ENCODE data around the gene CNTNAP5. TPM values are rescaled to one million over a fixed set of nuclear protein-coding genes. Genes with fewer than 3 reads are reported as not detected.

The CNTNAP5 gene
- total RNA-seq, 1 experiment from 2014 or later = not detected

DNA sequence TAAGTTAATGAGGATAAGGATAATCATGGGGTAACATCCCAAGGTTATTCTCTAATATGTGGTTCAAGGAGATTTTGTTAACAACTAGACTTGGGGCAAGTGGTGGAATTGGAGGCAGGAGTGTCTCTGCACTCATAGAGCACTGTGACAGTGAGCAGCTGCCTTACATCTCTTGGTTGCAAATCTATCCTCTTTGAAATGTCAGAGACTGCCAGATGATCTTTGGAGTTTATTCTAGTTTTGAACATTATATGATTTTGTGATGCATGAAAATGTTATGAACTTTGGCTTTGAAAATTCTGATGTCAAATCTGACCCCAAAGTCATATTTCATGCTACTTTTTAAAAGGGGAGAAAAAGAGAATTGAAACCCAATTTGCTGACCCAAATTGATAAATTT, 861.1 kb downstream of the CNTNAP5 start:
- H3K36me3 ChIP-seq (ENCODE audit: control insufficient read depth, insufficient read depth, low read length) = no peaks in the 10 kb centered on the region
- ChIA-PET CTCF (no interaction called here), POLR2A (no interaction called here)
- no TSS peak for BruUV-seq (replicated peaks)
- H3K27ac ChIP-seq (ENCODE audit: low read length) = no peak overlapping the region
- in situ Hi-C loops (cut with HindIII; ENCODE audit: low pct_unique_long_range_greater_than_20kb, low sequenced_read_pairs) (no loop called here), intact Hi-C loops (cut with micrococcal nuclease; ENCODE audit: unreplicated experiment) (no loop called here)
- no peak for ATAC-seq
- H3K4me1 ChIP-seq (ENCODE audit: control insufficient read depth, insufficient read depth, low read length) = no peaks in the 10 kb centered on the region
- 0 out of 2 replicates have a peak, but pooled peaks cover 5% of the 10 kb centered on the region for H3K9me3 ChIP-seq (ENCODE audit: control insufficient read depth, insufficient read depth, low read depth, low read length)
- no peak for DNase-seq (ENCODE audit: low read depth, low spot score)
- TF ChIP-seq POLR2AphosphoS5 (IDR thresholded peaks at IDR 0.05; ENCODE audit: low read depth, low read length) (no peak), SIN3A (IDR thresholded peaks at IDR 0.05; ENCODE audit: borderline replicate concordance, insufficient read depth, low read depth, low read length) (no peak), TCF7L2 (IDR thresholded peaks at IDR 0.05; ENCODE audit: low read depth, low read length) (no peak)
- TF ChIP-seq, protein P1, sequence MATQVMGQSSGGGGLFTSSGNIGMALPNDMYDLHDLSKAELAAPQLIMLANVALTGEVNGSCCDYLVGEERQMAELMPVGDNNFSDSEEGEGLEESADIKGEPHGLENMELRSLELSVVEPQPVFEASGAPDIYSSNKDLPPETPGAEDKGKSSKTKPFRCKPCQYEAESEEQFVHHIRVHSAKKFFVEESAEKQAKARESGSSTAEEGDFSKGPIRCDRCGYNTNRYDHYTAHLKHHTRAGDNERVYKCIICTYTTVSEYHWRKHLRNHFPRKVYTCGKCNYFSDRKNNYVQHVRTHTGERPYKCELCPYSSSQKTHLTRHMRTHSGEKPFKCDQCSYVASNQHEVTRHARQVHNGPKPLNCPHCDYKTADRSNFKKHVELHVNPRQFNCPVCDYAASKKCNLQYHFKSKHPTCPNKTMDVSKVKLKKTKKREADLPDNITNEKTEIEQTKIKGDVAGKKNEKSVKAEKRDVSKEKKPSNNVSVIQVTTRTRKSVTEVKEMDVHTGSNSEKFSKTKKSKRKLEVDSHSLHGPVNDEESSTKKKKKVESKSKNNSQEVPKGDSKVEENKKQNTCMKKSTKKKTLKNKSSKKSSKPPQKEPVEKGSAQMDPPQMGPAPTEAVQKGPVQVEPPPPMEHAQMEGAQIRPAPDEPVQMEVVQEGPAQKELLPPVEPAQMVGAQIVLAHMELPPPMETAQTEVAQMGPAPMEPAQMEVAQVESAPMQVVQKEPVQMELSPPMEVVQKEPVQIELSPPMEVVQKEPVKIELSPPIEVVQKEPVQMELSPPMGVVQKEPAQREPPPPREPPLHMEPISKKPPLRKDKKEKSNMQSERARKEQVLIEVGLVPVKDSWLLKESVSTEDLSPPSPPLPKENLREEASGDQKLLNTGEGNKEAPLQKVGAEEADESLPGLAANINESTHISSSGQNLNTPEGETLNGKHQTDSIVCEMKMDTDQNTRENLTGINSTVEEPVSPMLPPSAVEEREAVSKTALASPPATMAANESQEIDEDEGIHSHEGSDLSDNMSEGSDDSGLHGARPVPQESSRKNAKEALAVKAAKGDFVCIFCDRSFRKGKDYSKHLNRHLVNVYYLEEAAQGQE (IDR thresholded peaks at IDR 0.05; ENCODE audit: insufficient read depth in 1 of 2, low read depth in 2 of 2, low read length in 1 of 2) = no peak
- TF ChIP-seq, protein P2, sequence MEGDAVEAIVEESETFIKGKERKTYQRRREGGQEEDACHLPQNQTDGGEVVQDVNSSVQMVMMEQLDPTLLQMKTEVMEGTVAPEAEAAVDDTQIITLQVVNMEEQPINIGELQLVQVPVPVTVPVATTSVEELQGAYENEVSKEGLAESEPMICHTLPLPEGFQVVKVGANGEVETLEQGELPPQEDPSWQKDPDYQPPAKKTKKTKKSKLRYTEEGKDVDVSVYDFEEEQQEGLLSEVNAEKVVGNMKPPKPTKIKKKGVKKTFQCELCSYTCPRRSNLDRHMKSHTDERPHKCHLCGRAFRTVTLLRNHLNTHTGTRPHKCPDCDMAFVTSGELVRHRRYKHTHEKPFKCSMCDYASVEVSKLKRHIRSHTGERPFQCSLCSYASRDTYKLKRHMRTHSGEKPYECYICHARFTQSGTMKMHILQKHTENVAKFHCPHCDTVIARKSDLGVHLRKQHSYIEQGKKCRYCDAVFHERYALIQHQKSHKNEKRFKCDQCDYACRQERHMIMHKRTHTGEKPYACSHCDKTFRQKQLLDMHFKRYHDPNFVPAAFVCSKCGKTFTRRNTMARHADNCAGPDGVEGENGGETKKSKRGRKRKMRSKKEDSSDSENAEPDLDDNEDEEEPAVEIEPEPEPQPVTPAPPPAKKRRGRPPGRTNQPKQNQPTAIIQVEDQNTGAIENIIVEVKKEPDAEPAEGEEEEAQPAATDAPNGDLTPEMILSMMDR (IDR thresholded peaks at IDR 0.05) = no peak
- H3K27me3 ChIP-seq (ENCODE audit: control insufficient read depth, insufficient read depth, low read length) = no peaks in the 10 kb centered on the region
- no peak overlapping the region for H3K4me3 ChIP-seq (ENCODE audit: low read depth in 2 of 2, low read length in 2 of 2)

DNA sequence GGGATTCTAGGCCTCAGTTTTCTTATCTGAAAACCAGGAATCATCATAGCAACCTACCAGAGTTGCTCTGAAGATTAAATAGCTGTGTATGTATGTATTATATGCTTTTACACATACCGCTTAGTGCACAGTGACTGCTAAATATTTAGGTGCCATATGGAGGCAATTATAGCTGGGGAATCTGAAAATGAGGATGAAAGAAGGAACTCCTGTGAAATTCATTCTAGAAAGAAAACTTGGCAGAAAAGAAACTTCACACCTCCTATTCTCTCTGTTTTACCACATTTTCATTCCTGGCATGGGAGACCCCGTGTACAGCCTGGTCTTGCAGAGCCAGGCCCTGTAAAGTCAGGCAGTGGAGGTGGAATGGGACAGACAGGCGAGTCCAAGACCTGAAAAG, 862.4 kb downstream of the CNTNAP5 start:
- intact Hi-C loops (cut with micrococcal nuclease; ENCODE audit: unreplicated experiment) (no loop called here), in situ Hi-C loops (cut with HindIII; ENCODE audit: low pct_unique_long_range_greater_than_20kb, low sequenced_read_pairs) (no loop called here)
- BruUV-seq (replicated peaks) = no TSS peak
- ATAC-seq (no peak), DNase-seq (ENCODE audit: low read depth, low spot score) (no peak)
- Histone ChIP-seq H3K27ac (ENCODE audit: low read length) (no peak overlapping the region), H3K4me1 (ENCODE audit: control insufficient read depth, insufficient read depth, low read length) (no peaks in the 10 kb centered on the region), H3K36me3 (ENCODE audit: control insufficient read depth, insufficient read depth, low read length) (no peaks in the 10 kb centered on the region), H3K27me3 (ENCODE audit: control insufficient read depth, insufficient read depth, low read length) (no peaks in the 10 kb centered on the region), H3K9me3 (ENCODE audit: control insufficient read depth, insufficient read depth, low read depth, low read length) (0 out of 2 replicates have a peak, but pooled peaks cover 5% of the 10 kb centered on the region), H3K4me3 (ENCODE audit: low read depth in 2 of 2, low read length in 2 of 2) (no peak overlapping the region)
- CTCF ChIA-PET = no interaction called here
- POLR2A ChIA-PET = no interaction called here
- TF ChIP-seq SIN3A (IDR thresholded peaks at IDR 0.05; ENCODE audit: borderline replicate concordance, insufficient read depth, low read depth, low read length) (no peak), TCF7L2 (IDR thresholded peaks at IDR 0.05; ENCODE audit: low read depth, low read length) (no peak), POLR2AphosphoS5 (IDR thresholded peaks at IDR 0.05; ENCODE audit: low read depth, low read length) (no peak)
- TF ChIP-seq, protein P1 (IDR thresholded peaks at IDR 0.05; ENCODE audit: insufficient read depth in 1 of 2, low read depth in 2 of 2, low read length in 1 of 2) = no peak
- TF ChIP-seq, protein P2 (IDR thresholded peaks at IDR 0.05) = no peak
